Measurements from ENCODE around the gene WFDC13.

Gene WFDC13

DNA sequence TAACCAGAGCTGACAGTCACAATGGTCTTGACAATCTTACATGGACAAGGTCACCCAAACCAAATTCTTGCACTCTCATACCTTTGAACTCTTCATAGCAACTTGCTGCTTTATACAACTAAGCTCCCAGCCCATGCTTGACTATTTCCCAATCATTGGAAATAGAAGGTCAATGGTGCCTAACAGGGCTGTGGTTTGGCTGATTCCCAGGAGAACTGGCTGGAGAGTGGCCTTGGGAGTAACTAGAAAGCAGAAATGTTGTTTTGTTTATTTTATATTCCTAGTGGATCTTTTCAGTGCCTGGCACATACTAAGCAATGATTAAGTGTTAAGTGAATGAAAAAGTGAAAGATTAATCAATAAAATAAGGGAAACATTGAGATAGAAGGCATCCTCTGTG, 23.3 kb downstream of the WFDC13 start:
- H3K4me1 ChIP-seq (ENCODE audit: insufficient read depth, low read length): no peaks in the 10 kb centered on the region
- no peak overlapping the region for H2AFZ ChIP-seq (ENCODE audit: low read depth, low read length)
- H3K36me3 ChIP-seq (ENCODE audit: insufficient read depth, low read length): no peaks in the 10 kb centered on the region
- H3K27ac ChIP-seq (ENCODE audit: low read length): no peak overlapping the region
- no peak for TF ChIP-seq EZH2 (IDR thresholded peaks at IDR 0.05; ENCODE audit: borderline replicate concordance, low read depth, low read length, severe bottlenecking)
- TF ChIP-seq, protein P1, sequence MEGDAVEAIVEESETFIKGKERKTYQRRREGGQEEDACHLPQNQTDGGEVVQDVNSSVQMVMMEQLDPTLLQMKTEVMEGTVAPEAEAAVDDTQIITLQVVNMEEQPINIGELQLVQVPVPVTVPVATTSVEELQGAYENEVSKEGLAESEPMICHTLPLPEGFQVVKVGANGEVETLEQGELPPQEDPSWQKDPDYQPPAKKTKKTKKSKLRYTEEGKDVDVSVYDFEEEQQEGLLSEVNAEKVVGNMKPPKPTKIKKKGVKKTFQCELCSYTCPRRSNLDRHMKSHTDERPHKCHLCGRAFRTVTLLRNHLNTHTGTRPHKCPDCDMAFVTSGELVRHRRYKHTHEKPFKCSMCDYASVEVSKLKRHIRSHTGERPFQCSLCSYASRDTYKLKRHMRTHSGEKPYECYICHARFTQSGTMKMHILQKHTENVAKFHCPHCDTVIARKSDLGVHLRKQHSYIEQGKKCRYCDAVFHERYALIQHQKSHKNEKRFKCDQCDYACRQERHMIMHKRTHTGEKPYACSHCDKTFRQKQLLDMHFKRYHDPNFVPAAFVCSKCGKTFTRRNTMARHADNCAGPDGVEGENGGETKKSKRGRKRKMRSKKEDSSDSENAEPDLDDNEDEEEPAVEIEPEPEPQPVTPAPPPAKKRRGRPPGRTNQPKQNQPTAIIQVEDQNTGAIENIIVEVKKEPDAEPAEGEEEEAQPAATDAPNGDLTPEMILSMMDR (IDR thresholded peaks at IDR 0.05; ENCODE audit: borderline replicate concordance, extremely low read depth, low read length, poor library complexity, severe bottlenecking): no peak
- H4K20me1 ChIP-seq (ENCODE audit: insufficient read depth, low read length): no peaks in the 10 kb centered on the region
- no peaks in the 10 kb centered on the region for H3K79me2 ChIP-seq (ENCODE audit: insufficient read depth, low read length)
- no peak overlapping the region for H3K4me2 ChIP-seq (ENCODE audit: insufficient read depth, low read length)
- no peak overlapping the region for H3K9ac ChIP-seq (ENCODE audit: low read depth, low read length)
- peaks cover 10% of the 10 kb centered on the region for H3K27me3 ChIP-seq (ENCODE audit: insufficient read depth, low read length, poor library complexity)
- DNase-seq (no peak), ATAC-seq (ENCODE audit: insufficient read depth, low read depth) (no peak)
- no peak overlapping the region for H3K4me3 ChIP-seq (ENCODE audit: low read depth in 1 of 2, low read length in 2 of 2)
- no peaks in the 10 kb centered on the region for H3K9me3 ChIP-seq (ENCODE audit: insufficient read depth, low read length, severe bottlenecking)

DNA sequence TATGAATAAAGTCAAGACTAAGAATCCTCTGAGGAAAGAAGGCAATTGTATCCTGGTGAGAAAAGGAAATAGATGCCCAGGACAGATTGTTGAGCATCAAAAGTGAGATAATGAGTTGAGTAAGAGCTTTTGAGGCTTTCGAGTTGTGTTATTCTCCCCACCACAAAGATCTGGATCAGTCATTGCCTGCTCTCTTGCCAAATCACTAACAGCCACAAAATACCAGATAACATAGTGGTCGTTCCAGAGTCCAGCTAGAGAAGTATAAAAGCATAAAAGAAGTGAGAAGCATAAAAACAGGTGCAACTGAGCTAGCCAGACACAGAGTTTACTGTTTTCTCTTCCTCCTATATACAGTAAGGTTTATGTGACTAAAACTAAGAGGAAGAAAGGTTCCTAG, 25.2 kb downstream of the WFDC13 start:
- H3K79me2 ChIP-seq (ENCODE audit: insufficient read depth, low read length): no peaks in the 10 kb centered on the region
- H3K36me3 ChIP-seq (ENCODE audit: insufficient read depth, low read length): no peaks in the 10 kb centered on the region
- H2AFZ ChIP-seq (ENCODE audit: low read depth, low read length): no peak overlapping the region
- H3K27me3 ChIP-seq (ENCODE audit: insufficient read depth, low read length, poor library complexity): peaks cover 9% of the 10 kb centered on the region
- peaks cover 2% of the 10 kb centered on the region for H3K9me3 ChIP-seq (ENCODE audit: insufficient read depth, low read length, severe bottlenecking)
- DNase-seq: no peak
- no peaks in the 10 kb centered on the region for H4K20me1 ChIP-seq (ENCODE audit: insufficient read depth, low read length)
- H3K9ac ChIP-seq (ENCODE audit: low read depth, low read length): no peak overlapping the region
- no peak overlapping the region for H3K4me2 ChIP-seq (ENCODE audit: insufficient read depth, low read length)
- TF ChIP-seq, protein P1 (IDR thresholded peaks at IDR 0.05; ENCODE audit: borderline replicate concordance, extremely low read depth, low read length, poor library complexity, severe bottlenecking): no peak
- TF ChIP-seq EZH2 (IDR thresholded peaks at IDR 0.05; ENCODE audit: borderline replicate concordance, low read depth, low read length, severe bottlenecking): no peak
- no peaks in the 10 kb centered on the region for H3K4me1 ChIP-seq (ENCODE audit: insufficient read depth, low read length)
- ATAC-seq (ENCODE audit: insufficient read depth, low read depth): no peak
- no peak overlapping the region for H3K4me3 ChIP-seq (ENCODE audit: low read depth in 1 of 2, low read length in 2 of 2)
- no peak overlapping the region for H3K27ac ChIP-seq (ENCODE audit: low read length)

DNA sequence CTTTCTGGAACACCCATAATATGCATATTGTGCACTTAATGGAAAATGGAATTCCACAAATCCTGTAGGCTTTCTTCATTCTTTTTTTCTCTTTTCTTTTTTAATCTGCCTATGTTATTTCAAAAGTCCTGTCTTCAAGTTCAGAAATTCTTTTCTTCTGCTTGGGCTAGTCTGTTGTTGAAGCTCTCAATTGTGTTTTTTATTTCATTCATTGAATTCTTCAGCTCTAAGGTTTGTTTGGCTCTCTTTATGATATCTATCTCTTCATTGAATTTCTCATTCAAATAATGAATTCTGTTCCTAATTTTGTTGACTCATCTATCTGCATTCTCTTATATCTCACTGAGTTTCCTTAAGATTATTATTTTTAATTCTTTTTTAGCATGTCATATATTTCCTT, 30.4 kb downstream of the WFDC13 start:
- H3K79me2 ChIP-seq (ENCODE audit: insufficient read depth, low read length): no peaks in the 10 kb centered on the region
- H2AFZ ChIP-seq (ENCODE audit: low read depth, low read length): no peak overlapping the region
- H4K20me1 ChIP-seq (ENCODE audit: insufficient read depth, low read length): no peaks in the 10 kb centered on the region
- TF ChIP-seq, protein P1 (IDR thresholded peaks at IDR 0.05; ENCODE audit: borderline replicate concordance, extremely low read depth, low read length, poor library complexity, severe bottlenecking): no peak
- TF ChIP-seq EZH2 (IDR thresholded peaks at IDR 0.05; ENCODE audit: borderline replicate concordance, low read depth, low read length, severe bottlenecking): no peak
- no peaks in the 10 kb centered on the region for H3K4me1 ChIP-seq (ENCODE audit: insufficient read depth, low read length)
- H3K27me3 ChIP-seq (ENCODE audit: insufficient read depth, low read length, poor library complexity): no peaks in the 10 kb centered on the region
- peaks cover 7% of the 10 kb centered on the region for H3K9me3 ChIP-seq (ENCODE audit: insufficient read depth, low read length, severe bottlenecking)
- H3K9ac ChIP-seq (ENCODE audit: low read depth, low read length): no peak overlapping the region
- DNase-seq (no peak), ATAC-seq (ENCODE audit: insufficient read depth, low read depth) (no peak)
- H3K4me3 ChIP-seq (ENCODE audit: low read depth in 1 of 2, low read length in 2 of 2): no peak overlapping the region
- no peak overlapping the region for H3K4me2 ChIP-seq (ENCODE audit: insufficient read depth, low read length)
- H3K36me3 ChIP-seq (ENCODE audit: insufficient read depth, low read length): no peaks in the 10 kb centered on the region
- H3K27ac ChIP-seq (ENCODE audit: low read length): no peak overlapping the region

DNA sequence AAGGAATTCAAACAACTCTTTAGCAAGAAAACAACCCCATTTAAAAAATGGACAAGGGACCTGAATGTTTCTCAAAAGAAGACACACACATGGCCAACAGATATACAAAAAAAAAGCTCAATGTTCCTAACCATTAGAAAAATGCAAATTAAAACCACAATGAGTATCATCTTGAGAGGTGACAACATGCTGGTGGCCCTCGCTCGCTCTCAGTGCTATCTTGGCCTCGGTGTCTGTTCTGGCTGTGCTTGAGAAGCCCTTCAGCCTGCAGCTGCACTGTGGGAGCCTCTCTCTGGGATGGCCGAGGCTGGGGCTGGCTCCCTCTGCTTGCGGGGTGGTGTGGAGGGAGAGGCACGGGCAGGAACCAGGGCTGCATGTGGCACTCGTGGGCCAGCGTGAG, 33.7 kb downstream of the WFDC13 start:
- Histone ChIP-seq H3K36me3 (ENCODE audit: insufficient read depth, low read length) (no peaks in the 10 kb centered on the region), H3K4me2 (ENCODE audit: insufficient read depth, low read length) (no peak overlapping the region), H3K9me3 (ENCODE audit: insufficient read depth, low read length, severe bottlenecking) (peaks cover 7% of the 10 kb centered on the region), H3K4me3 (ENCODE audit: low read depth in 1 of 2, low read length in 2 of 2) (no peak overlapping the region), H3K27ac (ENCODE audit: low read length) (no peak overlapping the region), H3K27me3 (ENCODE audit: insufficient read depth, low read length, poor library complexity) (peaks cover 4% of the 10 kb centered on the region), H3K9ac (ENCODE audit: low read depth, low read length) (no peak overlapping the region), H2AFZ (ENCODE audit: low read depth, low read length) (no peak overlapping the region), H3K4me1 (ENCODE audit: insufficient read depth, low read length) (no peaks in the 10 kb centered on the region), H3K79me2 (ENCODE audit: insufficient read depth, low read length) (no peaks in the 10 kb centered on the region), H4K20me1 (ENCODE audit: insufficient read depth, low read length) (no peaks in the 10 kb centered on the region)
- no peak for ATAC-seq (ENCODE audit: insufficient read depth, low read depth)
- no peak for TF ChIP-seq EZH2 (IDR thresholded peaks at IDR 0.05; ENCODE audit: borderline replicate concordance, low read depth, low read length, severe bottlenecking)
- TF ChIP-seq, protein P1 (IDR thresholded peaks at IDR 0.05; ENCODE audit: borderline replicate concordance, extremely low read depth, low read length, poor library complexity, severe bottlenecking): no peak
- no peak for DNase-seq

Data from DND-41 (cell line).